ENCODE results near the gene PSD. TPM values are rescaled to one million over a fixed set of nuclear protein-coding genes. Genes with fewer than 3 reads are reported as not detected.

PSD gene
- total and polyA plus RNA-seq, 9 of the 15 experiments (the other 6 are each of a cell fraction or from before 2014, with no cell fraction given): 0.11 to 1.7 (median 0.54) TPM; not detected in 2

DNA sequence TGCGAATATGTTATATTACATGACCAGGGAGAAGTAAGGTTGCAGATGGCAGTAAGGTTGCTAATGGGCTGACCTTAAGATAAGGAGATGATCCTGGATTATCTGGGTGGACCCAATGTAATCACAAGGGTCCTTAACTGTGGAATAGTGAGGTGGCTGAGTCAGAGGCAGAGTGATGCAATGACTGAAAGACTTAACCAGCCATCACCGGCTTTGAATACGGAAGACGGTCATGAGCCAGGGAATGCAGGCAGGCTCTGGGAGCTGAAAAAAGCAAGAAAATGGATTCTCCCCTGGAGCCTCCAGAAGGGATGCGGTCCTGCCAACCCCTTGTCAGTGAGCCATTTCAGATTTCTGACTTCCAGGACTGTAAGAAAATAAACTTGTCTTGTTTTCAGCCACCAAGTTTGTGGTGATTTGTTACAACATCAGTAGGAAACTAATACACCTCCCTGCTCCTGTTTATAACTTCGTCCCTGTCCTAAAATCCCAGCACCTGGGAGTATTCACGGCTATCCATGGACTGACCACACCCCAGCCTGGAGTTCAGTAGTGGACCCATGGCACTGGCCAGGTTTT is 37.4 kb upstream of the PSD start (continued):
- TF ChIP-seq RBM25 (IDR thresholded peaks at IDR 0.05; ENCODE audit: low read depth, low read length, severe bottlenecking): no peak
- TF ChIP-seq BRCA1 (IDR thresholded peaks at IDR 0.05): no peak
- TF ChIP-seq BRCA1 (CRISPR knock-in tag; IDR thresholded peaks at IDR 0.05): no peak
- peak; percentile 99 for TF ChIP-seq ATF3 (IDR thresholded peaks at IDR 0.05)
- TF ChIP-seq ATF3 (CRISPR knock-in tag; conservative IDR thresholded peaks at IDR 0.05): peak; percentile 88
- no peak for TF ChIP-seq ZNF280A (IDR thresholded peaks at IDR 0.05; ENCODE audit: low read depth, partially characterized antibody)
- no peak for TF ChIP-seq ZNF408 (CRISPR knock-in tag; IDR thresholded peaks at IDR 0.05; ENCODE audit: low read depth)
- TF ChIP-seq TAF7 (tag; IDR thresholded peaks at IDR 0.05): no peak; the same call in 1 of the 2 replicates
- peak; percentile 55 for TF ChIP-seq TAL1 (IDR thresholded peaks at IDR 0.05)
- TF ChIP-seq, protein P1, sequence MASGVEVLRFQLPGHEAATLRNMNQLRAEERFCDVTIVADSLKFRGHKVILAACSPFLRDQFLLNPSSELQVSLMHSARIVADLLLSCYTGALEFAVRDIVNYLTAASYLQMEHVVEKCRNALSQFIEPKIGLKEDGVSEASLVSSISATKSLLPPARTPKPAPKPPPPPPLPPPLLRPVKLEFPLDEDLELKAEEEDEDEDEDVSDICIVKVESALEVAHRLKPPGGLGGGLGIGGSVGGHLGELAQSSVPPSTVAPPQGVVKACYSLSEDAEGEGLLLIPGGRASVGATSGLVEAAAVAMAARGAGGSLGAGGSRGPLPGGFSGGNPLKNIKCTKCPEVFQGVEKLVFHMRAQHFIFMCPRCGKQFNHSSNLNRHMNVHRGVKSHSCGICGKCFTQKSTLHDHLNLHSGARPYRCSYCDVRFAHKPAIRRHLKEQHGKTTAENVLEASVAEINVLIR (CRISPR knock-in tag; IDR thresholded peaks at IDR 0.05): no peak
- TF ChIP-seq NONO (IDR thresholded peaks at IDR 0.05; ENCODE audit: low read depth in 2 of 2, low read length in 1 of 2): no peak; a peak in 1 of 4 replicates
- no peak for TF ChIP-seq NR2F6 (CRISPR knock-in tag; IDR thresholded peaks at IDR 0.05)
- TF ChIP-seq RB1 (IDR thresholded peaks at IDR 0.05; ENCODE audit: low read depth): no peak
- TF ChIP-seq ZFPM2 (CRISPR knock-in tag; IDR thresholded peaks at IDR 0.05): no peak
- TF ChIP-seq GTF2B (IDR thresholded peaks at IDR 0.05; ENCODE audit: extremely low read depth, insufficient read length): no peak
- TF ChIP-seq, protein P2, sequence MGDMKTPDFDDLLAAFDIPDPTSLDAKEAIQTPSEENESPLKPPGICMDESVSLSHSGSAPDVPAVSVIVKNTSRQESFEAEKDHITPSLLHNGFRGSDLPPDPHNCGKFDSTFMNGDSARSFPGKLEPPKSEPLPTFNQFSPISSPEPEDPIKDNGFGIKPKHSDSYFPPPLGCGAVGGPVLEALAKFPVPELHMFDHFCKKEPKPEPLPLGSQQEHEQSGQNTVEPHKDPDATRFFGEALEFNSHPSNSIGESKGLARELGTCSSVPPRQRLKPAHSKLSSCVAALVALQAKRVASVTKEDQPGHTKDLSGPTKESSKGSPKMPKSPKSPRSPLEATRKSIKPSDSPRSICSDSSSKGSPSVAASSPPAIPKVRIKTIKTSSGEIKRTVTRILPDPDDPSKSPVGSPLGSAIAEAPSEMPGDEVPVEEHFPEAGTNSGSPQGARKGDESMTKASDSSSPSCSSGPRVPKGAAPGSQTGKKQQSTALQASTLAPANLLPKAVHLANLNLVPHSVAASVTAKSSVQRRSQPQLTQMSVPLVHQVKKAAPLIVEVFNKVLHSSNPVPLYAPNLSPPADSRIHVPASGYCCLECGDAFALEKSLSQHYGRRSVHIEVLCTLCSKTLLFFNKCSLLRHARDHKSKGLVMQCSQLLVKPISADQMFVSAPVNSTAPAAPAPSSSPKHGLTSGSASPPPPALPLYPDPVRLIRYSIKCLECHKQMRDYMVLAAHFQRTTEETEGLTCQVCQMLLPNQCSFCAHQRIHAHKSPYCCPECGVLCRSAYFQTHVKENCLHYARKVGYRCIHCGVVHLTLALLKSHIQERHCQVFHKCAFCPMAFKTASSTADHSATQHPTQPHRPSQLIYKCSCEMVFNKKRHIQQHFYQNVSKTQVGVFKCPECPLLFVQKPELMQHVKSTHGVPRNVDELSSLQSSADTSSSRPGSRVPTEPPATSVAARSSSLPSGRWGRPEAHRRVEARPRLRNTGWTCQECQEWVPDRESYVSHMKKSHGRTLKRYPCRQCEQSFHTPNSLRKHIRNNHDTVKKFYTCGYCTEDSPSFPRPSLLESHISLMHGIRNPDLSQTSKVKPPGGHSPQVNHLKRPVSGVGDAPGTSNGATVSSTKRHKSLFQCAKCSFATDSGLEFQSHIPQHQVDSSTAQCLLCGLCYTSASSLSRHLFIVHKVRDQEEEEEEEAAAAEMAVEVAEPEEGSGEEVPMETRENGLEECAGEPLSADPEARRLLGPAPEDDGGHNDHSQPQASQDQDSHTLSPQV (IDR thresholded peaks at IDR 0.05): peak; percentile 93
- no peak for TF ChIP-seq ZNF75A (CRISPR knock-in tag; IDR thresholded peaks at IDR 0.05)
- TF ChIP-seq BHLHE40 (IDR thresholded peaks at IDR 0.05; ENCODE audit: low read length): no peak
- TF ChIP-seq DIDO1 (tag; IDR thresholded peaks at IDR 0.05; ENCODE audit: low read depth): no peak
- TF ChIP-seq HDAC2 (IDR thresholded peaks at IDR 0.05): peak; percentile 82
- no peak for TF ChIP-seq ZNF561 (CRISPR knock-in tag; conservative IDR thresholded peaks at IDR 0.05)
- TF ChIP-seq ILK (tag; IDR thresholded peaks at IDR 0.05; ENCODE audit: borderline replicate concordance, low read depth): no peak; the same call in 1 of the 2 replicates
